ENCODE measurements around the gene DHRSX. TPM values are rescaled to one million over a fixed set of nuclear protein-coding genes. Genes with fewer than 3 reads are reported as not detected.

DHRSX gene
- total and polyA plus RNA-seq, 2 donors (not counting 1 experiment from before 2014, with no cell fraction given), result 18.8 to 39.0 TPM

GRCh38 chrX:2412131-2412530 lies 88.6 kb downstream of the DHRSX start:
- H3K4me2 ChIP-seq (replicated peaks; ENCODE audit: low read depth, low read length, poor library complexity, severe bottlenecking), result no peak overlapping the region
- no peak overlapping the region for H3K27ac Mint-ChIP-seq
- 96% methylated on average over 4 of the region's 9 CpGs for WGBS (ENCODE audit: insufficient coverage)

More at GRCh38 chrX:2412131-2412530, 88.6 kb downstream of the DHRSX start:
- no peak overlapping the region for H3K4me3 ChIP-seq (ENCODE audit: control extremely low read depth in 1 of 5, extremely low read depth in 1 of 5, insufficient read depth in 1 of 5, low read depth in 2 of 5, low read length in 4 of 5)
- no peak for DNase-seq
- CTCF ChIA-PET, result no interaction called here
- Mint-ChIP-seq H3K27me3 (no peaks in the 10 kb centered on the region), H3K4me3 (no peak overlapping the region), H3K9me3 (ENCODE audit: insufficient read depth) (peaks cover 2% of the 10 kb centered on the region), H3K4me1 (peaks cover 4% of the 10 kb centered on the region)
- H3K36me3 ChIP-seq (replicated peaks in 1 of 2; ENCODE audit: control extremely low read depth in 1 of 2, control insufficient read depth in 1 of 2, extremely low read depth in 1 of 2, insufficient read depth in 2 of 2, low read length in 1 of 2), result peaks cover 6 to 11% of the 10 kb centered on the region in 2 experiments
- intact Hi-C loops (cut with micrococcal nuclease), result no loop called here
- no peaks in the 10 kb centered on the region for H4K20me1 ChIP-seq (ENCODE audit: control insufficient read depth, insufficient read depth, low read length, poor library complexity, severe bottlenecking)
- TF ChIP-seq CTCF (IDR thresholded peaks at IDR 0.05), result no peak
- no peak for TF ChIP-seq EZH2 (IDR thresholded peaks at IDR 0.05; ENCODE audit: borderline replicate concordance, insufficient read depth, low read depth, low read length, poor library complexity, severe bottlenecking)
- no peaks in the 10 kb centered on the region for H3K4me1 ChIP-seq (ENCODE audit: control insufficient read depth in 2 of 2, insufficient read depth in 2 of 2, low read length in 2 of 2)
- H3K9me3 ChIP-seq (ENCODE audit: control extremely low read depth in 1 of 3, control insufficient read depth in 2 of 3, insufficient read depth in 1 of 3, low read length in 2 of 3), result peaks cover under 1 to 10% (median 9%) of the 10 kb centered on the region in 3 donors
- H3K27ac ChIP-seq (ENCODE audit: low read length in 2 of 2), result no peak overlapping the region
- H3K27me3 ChIP-seq (replicated peaks in 1 of 4; ENCODE audit: control extremely low read depth in 1 of 4, control insufficient read depth in 3 of 4, insufficient read depth in 4 of 4, low read length in 3 of 4), result no peaks in the 10 kb centered on the region
- H3K79me2 ChIP-seq (ENCODE audit: control insufficient read depth, insufficient read depth, low read length), result peaks cover 6% of the 10 kb centered on the region
- ATAC-seq (ENCODE audit: low read depth), result no peak
- POLR2A ChIA-PET, result no interaction called here
- no peak overlapping the region for H3K9ac ChIP-seq (ENCODE audit: low read length)
- H2AFZ ChIP-seq (ENCODE audit: insufficient read depth, low read depth, low read length, poor library complexity, severe bottlenecking), result no peak overlapping the region
